HG03196 (cell line): ENCODE data around the gene CLASRP.

Experiments used
- ATAC-seq: cut with Tn5 transposase; IDR thresholded peaks from one replicate; pipeline ENCODE4 v1.9.1; 2021; ENCODE audit not compliant: unreplicated experiment

CLASRP gene

GRCh38 chr19:45079063-45079910 is 40.4 kb downstream of the CLASRP start, which contains the start of gene GEMIN7:
GEMIN7 (plus strand) TSS chr19:45079260; CDS start chr19:45090115, 10,855 bp downstream.
- peak; percentile 38 for ATAC-seq

- no peak for ATAC-seq
Observed at GRCh38 chr19:45079911-45080370, 41.1 kb downstream of the CLASRP start.

- ATAC-seq = no peak
Observed at GRCh38 chr19:45082170-45082569, 43.3 kb downstream of the CLASRP start.

GRCh38 chr19:45086480-45086879 is 47.6 kb downstream of the CLASRP start:
- ATAC-seq = no peak

GRCh38 chr19:45087531-45087930 is 48.7 kb downstream of the CLASRP start:
- ATAC-seq = no peak

- ATAC-seq = no peak
Observed at GRCh38 chr19:45090034-45090433, 51.2 kb downstream of the CLASRP start.

- no peak for ATAC-seq
Observed at GRCh38 chr19:45090606-45091005, 51.8 kb downstream of the CLASRP start.

GRCh38 chr19:45091031-45091923 is 52.4 kb downstream of the CLASRP start:
- ATAC-seq = peak; percentile 59

- ATAC-seq = peak; percentile 63
Observed at GRCh38 chr19:45092747-45093678, 54.2 kb downstream of the CLASRP start, which contains the start of gene PPP1R37. PPP1R37 (plus strand) TSS chr19:45093179; CDS start chr19:45093326, 147 bp downstream.

- no peak for ATAC-seq
Observed at GRCh38 chr19:45094137-45094536, 55.3 kb downstream of the CLASRP start.

- ATAC-seq = no peak
Observed at GRCh38 chr19:45094707-45095106, 55.9 kb downstream of the CLASRP start.

GRCh38 chr19:45095496-45096413 is 56.9 kb downstream of the CLASRP start:
- ATAC-seq = no peak

GRCh38 chr19:45096700-45097099 is 57.9 kb downstream of the CLASRP start:
- no peak for ATAC-seq

- no peak for ATAC-seq
Observed at GRCh38 chr19:45097450-45097775, 58.6 kb downstream of the CLASRP start.

- no peak for ATAC-seq
Observed at GRCh38 chr19:45097776-45098520, 59.1 kb downstream of the CLASRP start.

- no peak for ATAC-seq
Observed at GRCh38 chr19:45098521-45099466, 59.9 kb downstream of the CLASRP start.

GRCh38 chr19:45099467-45100191 is 60.8 kb downstream of the CLASRP start:
- no peak for ATAC-seq
